Kidney epithelial cell (primary cell): Measurements from ENCODE around the gene BTBD9. TPM values are rescaled to one million over a fixed set of nuclear protein-coding genes. Genes with fewer than 3 reads are reported as not detected.
"Not testable (repeated sequence)": the region's sequence is repeated elsewhere in the genome, so short reads cannot be mapped to it uniquely, and the experiment has no call there.

Experiments used
- DNase-seq: peaks from one replicate; pipeline ENCODE4 v3.0.0-alpha.2; 2010; ENCODE audit warnings: low read depth
- H3K27me3 ChIP-seq: 2 replicates; pipeline ENCODE4 v1.6.0; 2011; ENCODE audit warnings: low read length; ENCODE audit not compliant: control insufficient read depth, insufficient read depth
- H3K36me3 ChIP-seq: 2 replicates; pipeline ENCODE4 v1.5.1; 2011; ENCODE audit warnings: low read length; ENCODE audit not compliant: control insufficient read depth, insufficient read depth
- H3K4me3 ChIP-seq: 2 replicates; pipeline ENCODE4 v1.5.1; 2011; ENCODE audit warnings: low read depth, mild to moderate bottlenecking, control low read depth, low read length
- total RNA-seq: library from RNA; depleted of rRNA; stranded (reverse); fragments of >200 nt; gene quantifications from 2 replicates; pipeline ENCODE4 v1.2.3, GENCODE V29; 2015
- TF ChIP-seq, protein P1 (sequence below): IDR thresholded peaks from 2 replicates; pipeline ENCODE4 v1.5.1; 2011; ENCODE audit warnings: mild to moderate bottlenecking, moderate library complexity, low read length, control low read depth, inconsistent platforms; ENCODE audit not compliant: insufficient read depth, poor library complexity, severe bottlenecking

Gene BTBD9
- total RNA-seq, 1 donor from 2014 or later = 7.3 TPM

DNA sequence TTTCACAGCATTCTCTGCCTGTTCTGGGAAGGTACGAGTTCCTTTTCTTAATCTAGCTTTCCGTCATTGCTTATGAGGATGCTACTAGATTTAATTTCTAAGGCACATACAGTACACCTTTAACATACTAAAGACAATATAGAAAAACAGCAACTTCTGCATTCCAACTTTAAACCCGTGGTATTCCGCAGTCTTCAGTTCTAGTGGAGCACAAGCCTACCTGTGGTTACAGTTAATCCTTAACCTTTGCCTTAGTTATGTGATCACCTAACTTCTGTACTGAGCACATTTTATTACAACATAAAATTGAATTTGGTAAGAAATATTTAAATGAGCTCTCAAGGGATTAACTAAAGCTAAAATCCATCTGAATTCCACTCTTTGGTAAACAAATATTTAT lies 289.5 kb downstream of the BTBD9 start:
- Histone ChIP-seq H3K4me3 (no peak overlapping the region), H3K36me3 (no peaks in the 10 kb centered on the region), H3K27me3 (no peaks in the 10 kb centered on the region)
- TF ChIP-seq, protein P1, sequence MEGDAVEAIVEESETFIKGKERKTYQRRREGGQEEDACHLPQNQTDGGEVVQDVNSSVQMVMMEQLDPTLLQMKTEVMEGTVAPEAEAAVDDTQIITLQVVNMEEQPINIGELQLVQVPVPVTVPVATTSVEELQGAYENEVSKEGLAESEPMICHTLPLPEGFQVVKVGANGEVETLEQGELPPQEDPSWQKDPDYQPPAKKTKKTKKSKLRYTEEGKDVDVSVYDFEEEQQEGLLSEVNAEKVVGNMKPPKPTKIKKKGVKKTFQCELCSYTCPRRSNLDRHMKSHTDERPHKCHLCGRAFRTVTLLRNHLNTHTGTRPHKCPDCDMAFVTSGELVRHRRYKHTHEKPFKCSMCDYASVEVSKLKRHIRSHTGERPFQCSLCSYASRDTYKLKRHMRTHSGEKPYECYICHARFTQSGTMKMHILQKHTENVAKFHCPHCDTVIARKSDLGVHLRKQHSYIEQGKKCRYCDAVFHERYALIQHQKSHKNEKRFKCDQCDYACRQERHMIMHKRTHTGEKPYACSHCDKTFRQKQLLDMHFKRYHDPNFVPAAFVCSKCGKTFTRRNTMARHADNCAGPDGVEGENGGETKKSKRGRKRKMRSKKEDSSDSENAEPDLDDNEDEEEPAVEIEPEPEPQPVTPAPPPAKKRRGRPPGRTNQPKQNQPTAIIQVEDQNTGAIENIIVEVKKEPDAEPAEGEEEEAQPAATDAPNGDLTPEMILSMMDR = no peak
- no peak for DNase-seq

- no peaks in the 10 kb centered on the region for H3K27me3 ChIP-seq
- no peaks in the 10 kb centered on the region for H3K36me3 ChIP-seq
- TF ChIP-seq, protein P1 = no peak
- no peak overlapping the region for H3K4me3 ChIP-seq
- no peak for DNase-seq
These were observed 289.9 kb downstream of the BTBD9 start for GRCh38 chr6:38349795-38350194.

GRCh38 chr6:38349221-38349620 lies 290.5 kb downstream of the BTBD9 start:
- no peaks in the 10 kb centered on the region for H3K27me3 ChIP-seq
- DNase-seq = no peak
- TF ChIP-seq, protein P1 = no peak
- H3K36me3 ChIP-seq = no peaks in the 10 kb centered on the region
- no peak overlapping the region for H3K4me3 ChIP-seq

- H3K36me3 ChIP-seq = no peaks in the 10 kb centered on the region
- TF ChIP-seq, protein P1 = no peak
- no peak for DNase-seq
- H3K4me3 ChIP-seq = no peak overlapping the region
- no peaks in the 10 kb centered on the region for H3K27me3 ChIP-seq
These were observed 291.4 kb downstream of the BTBD9 start for GRCh38 chr6:38348371-38348770.

DNA sequence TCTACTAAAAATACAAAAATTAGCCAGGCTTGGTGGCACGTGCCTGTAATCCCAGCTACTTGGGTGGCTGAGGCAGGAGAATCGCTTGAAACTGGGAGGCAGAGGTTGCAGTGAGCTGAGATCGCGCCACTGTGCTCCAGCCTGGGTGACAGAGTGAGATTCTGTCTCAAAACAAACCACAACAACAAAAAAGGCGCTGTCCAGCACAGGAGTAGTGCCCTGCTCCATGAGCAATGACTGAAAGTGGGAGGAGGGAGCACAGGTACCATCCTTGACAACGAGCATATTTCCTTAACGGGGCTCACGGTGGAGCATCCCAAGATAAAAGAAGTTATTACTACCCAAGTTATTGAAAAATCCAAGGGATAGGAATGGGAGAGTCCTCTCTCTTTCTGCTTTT lies 291.9 kb downstream of the BTBD9 start:
- H3K36me3 ChIP-seq, DNase-seq, H3K27me3 ChIP-seq, H3K4me3 ChIP-seq: not testable (repeated sequence)

GRCh38 chr6:38346291-38347079 lies 293.2 kb downstream of the BTBD9 start:
- H3K27me3 ChIP-seq = no peaks in the 10 kb centered on the region
- no peaks in the 10 kb centered on the region for H3K36me3 ChIP-seq
- H3K4me3 ChIP-seq = no peak overlapping the region
- TF ChIP-seq, protein P1 = no peak
- DNase-seq = peak; percentile 65
